Panc1 (cell line): ENCODE measurements around the gene MDFI.

Source experiments
- CTCF ChIP-seq: fragments of 450-650 bp; IDR thresholded peaks from 2 replicates; pipeline ENCODE4 v1.5.1; 2017; ENCODE audit warnings: mild to moderate bottlenecking
- POLR2AphosphoS5 ChIP-seq: IDR thresholded peaks from 2 replicates; pipeline ENCODE4 v1.6.1; 2012; ENCODE audit warnings: mild to moderate bottlenecking, low read depth, low read length, moderate library complexity

- TF ChIP-seq CTCF (no peak), POLR2AphosphoS5 (no peak)
These were observed 41.5 kb upstream of the MDFI start for GRCh38 chr6:41596807-41597206.
